SK-N-SH (cell line): Measurements from ENCODE around the gene ZC3H12C. TPM values are rescaled to one million over a fixed set of nuclear protein-coding genes. Genes with fewer than 3 reads are reported as not detected.

Experiments
- CTCF ChIA-PET: fragments of 300-600, 350-600 bp; formaldehyde crosslinking; extraction: SDS; loops from one replicate; lab custom pipeline; 2021; lab: Yijun Ruan, JAX
- POLR2A ChIA-PET: fragments of 350-600 bp; sonication (Branson Sonifier 250); formaldehyde crosslinking; extraction: SDS; loops from one replicate; lab custom pipeline; 2020; ENCODE audit warnings: antibody characterized with exemption, inconsistent platforms; lab: Yijun Ruan, JAX
- DNase-seq: peaks from one replicate; pipeline ENCODE4 v3.0.0; 2012
- H2AFZ ChIP-seq: fragments of 200-600 bp; sonication (generic); 2 replicates; pipeline ENCODE4 v1.8.1; 2016; ENCODE audit warnings: antibody characterized with exemption, mild to moderate bottlenecking, low read depth
- H3F3A ChIP-seq: fragments of 200-600 bp; sonication (generic); replicated peaks from 2 replicates; pipeline ENCODE3; 2016; ENCODE audit warnings: antibody characterized with exemption, mild to moderate bottlenecking; ENCODE audit not compliant: insufficient read depth
- H3K27ac ChIP-seq, 2 experiments: fragments of 200-500 bp in 1 of 2; fragments of 200-600 bp in 1 of 2; sonication (Bioruptor generic) in 1 of 2; sonication (generic), shearing (Covaris generic) in 1 of 2; 2 replicates each; pipeline versions ENCODE4 v1.5.1 to v1.6.1; 2014 to 2016; ENCODE audit warnings: low read depth in 2 of 2, inconsistent platforms in 1 of 2, low read length in 1 of 2, mild to moderate bottlenecking in 1 of 2, mixed read lengths in 1 of 2
- H3K27me3 ChIP-seq: fragments of 200-600 bp; sonication (generic), shearing (Covaris generic); 2 replicates; pipeline ENCODE4 v1.6.1; 2016; ENCODE audit warnings: mixed run types; ENCODE audit not compliant: insufficient read depth
- H3K36me3 ChIP-seq, 2 experiments: fragments of 200-500 bp in 1 of 2; fragments of 200-600 bp in 1 of 2; sonication (Bioruptor generic) in 1 of 2; sonication (generic) in 1 of 2; replicated peaks in 1 of 2; 2 replicates each; pipeline versions ENCODE3 to v1.5.1; 2014 to 2016; ENCODE audit warnings: low read length in 1 of 2, mild to moderate bottlenecking in 1 of 2; ENCODE audit not compliant: insufficient read depth in 2 of 2, control insufficient read depth in 1 of 2
- H3K4me1 ChIP-seq, 2 experiments: fragments of 200-500 bp in 1 of 2; fragments of 200-600 bp in 1 of 2; sonication (Bioruptor generic) in 1 of 2; sonication (generic), shearing (Covaris generic) in 1 of 2; 2 replicates each; pipeline versions ENCODE4 v1.5.1 to v1.6.1; 2014 to 2016; ENCODE audit warnings: low read depth in 1 of 2, low read length in 1 of 2, mixed run types in 1 of 2; ENCODE audit not compliant: insufficient read depth in 2 of 2, control insufficient read depth in 1 of 2
- H3K4me2 ChIP-seq: fragments of 200-600 bp; sonication (generic), shearing (Covaris generic); 2 replicates; pipeline ENCODE4 v1.6.1; 2017; ENCODE audit warnings: mixed run types
- H3K4me3 ChIP-seq, 2 experiments: fragments of 200-500 bp in 1 of 2; fragments of 200-600 bp in 1 of 2; sonication (Bioruptor generic) in 1 of 2; sonication (generic), shearing (Covaris generic) in 1 of 2; 2 replicates each; pipeline versions ENCODE4 v1.5.1 to v1.8.1; 2014 to 2016; ENCODE audit warnings: low read depth in 2 of 2, inconsistent platforms in 1 of 2, low read length in 1 of 2, mild to moderate bottlenecking in 1 of 2, mixed read lengths in 1 of 2, moderate library complexity in 1 of 2
- H3K79me2 ChIP-seq: fragments of 200-600 bp; sonication (generic); 2 replicates; pipeline ENCODE4 v1.8.1; 2017; ENCODE audit warnings: mild to moderate bottlenecking; ENCODE audit not compliant: insufficient read depth
- H3K9ac ChIP-seq: fragments of 200-600 bp; sonication (generic); 2 replicates; pipeline ENCODE4 v1.6.1; 2017; ENCODE audit warnings: mixed run types
- H3K9me2 ChIP-seq: fragments of 200-600 bp; sonication (generic); 2 replicates; pipeline ENCODE4 v1.6.1; 2017; ENCODE audit warnings: mixed run types
- H3K9me3 ChIP-seq: fragments of 200-600 bp; sonication (generic); 2 replicates; pipeline ENCODE4 v1.6.1; 2017; ENCODE audit warnings: mixed run types, mild to moderate bottlenecking, moderate library complexity
- H4K20me1 ChIP-seq: fragments of 200-600 bp; sonication (generic); 2 replicates; pipeline ENCODE4 v1.6.1; 2017; ENCODE audit warnings: mild to moderate bottlenecking, mixed run types; ENCODE audit not compliant: insufficient read depth
- CTCF ChIP-seq: fragments of 200-600 bp; sonication (generic); IDR thresholded peaks from 2 replicates; pipeline ENCODE4 v1.6.1; 2017; ENCODE audit warnings: antibody characterized with exemption, mild to moderate bottlenecking, moderate library complexity
- ELF1 ChIP-seq: IDR thresholded peaks from 2 replicates; pipeline ENCODE4 v1.4.0; 2012
- EP300 ChIP-seq, 2 experiments: IDR thresholded peaks; 2 replicates each; pipeline versions ENCODE4 v1.4.0 to v1.6.1; 2012; ENCODE audit warnings: borderline replicate concordance in 1 of 2, low read depth in 1 of 2, low read length in 1 of 2
- FOSL2 ChIP-seq: IDR thresholded peaks from 2 replicates; pipeline ENCODE4 v1.4.0; 2012; ENCODE audit warnings: low read depth, mild to moderate bottlenecking, moderate library complexity, borderline replicate concordance
- FOXM1 ChIP-seq: IDR thresholded peaks from 2 replicates; pipeline ENCODE4 v1.4.0; 2012; ENCODE audit warnings: low read depth, mild to moderate bottlenecking
- GABPA ChIP-seq: IDR thresholded peaks from 2 replicates; pipeline ENCODE4 v1.4.0; 2012; ENCODE audit warnings: low read depth, mild to moderate bottlenecking
- GATA2 ChIP-seq: sonication (generic); formaldehyde crosslinking; IDR thresholded peaks from 2 replicates; pipeline ENCODE4 v1.5.0; 2020; ENCODE audit warnings: mild to moderate bottlenecking, missing genetic modification reagents
- IRF3 ChIP-seq: fragments of 150-350 bp; IDR thresholded peaks from 2 replicates; pipeline ENCODE4 v1.6.1; 2016; ENCODE audit warnings: mild to moderate bottlenecking, low read depth, low read length
- MEF2A ChIP-seq: IDR thresholded peaks from 2 replicates; pipeline ENCODE4 v1.4.0; 2012; ENCODE audit warnings: low read depth, borderline replicate concordance
- NFIC ChIP-seq: IDR thresholded peaks from 2 replicates; pipeline ENCODE4 v1.4.0; 2012; ENCODE audit warnings: borderline replicate concordance
- NRF1 ChIP-seq: IDR thresholded peaks from 2 replicates; pipeline ENCODE4 v1.6.1; 2012; ENCODE audit warnings: low read depth, mild to moderate bottlenecking, low read length
- PBX3 ChIP-seq: IDR thresholded peaks from 2 replicates; pipeline ENCODE4; 2012
- REST ChIP-seq: IDR thresholded peaks from 2 replicates; pipeline ENCODE4 v1.6.1; 2012; ENCODE audit warnings: mild to moderate bottlenecking, low read depth, low read length, moderate library complexity
- SIN3A ChIP-seq: IDR thresholded peaks from 2 replicates; pipeline ENCODE4 v1.6.1; 2012; ENCODE audit warnings: low read depth, mild to moderate bottlenecking, low read length, moderate library complexity, borderline replicate concordance
- SMC3 ChIP-seq: IDR thresholded peaks from 2 replicates; pipeline ENCODE4 v1.6.1; 2012; ENCODE audit warnings: low read depth, low read length, improper control_type of control experiment
- TCF12 ChIP-seq: IDR thresholded peaks from 2 replicates; pipeline ENCODE4 v1.4.0; 2012
- TEAD4 ChIP-seq: IDR thresholded peaks from 2 replicates; pipeline ENCODE4 v1.4.0; 2012; ENCODE audit warnings: mild to moderate bottlenecking, borderline replicate concordance; ENCODE audit not compliant: insufficient read depth
- USF1 ChIP-seq: IDR thresholded peaks from 2 replicates; pipeline ENCODE4 v1.4.0; 2012; ENCODE audit warnings: low read depth, borderline replicate concordance
- ZBTB33 ChIP-seq: IDR thresholded peaks from 2 replicates; pipeline ENCODE4 v1.4.0; 2012; ENCODE audit warnings: low read depth, borderline replicate concordance
- WGBS: methylation state at CpG from one replicate; pipeline ENCODE4 v1.1.6; 2017; ENCODE audit warnings: low lambda C conversion rate; 5-methylcytosine and 5-hydroxymethylcytosine counted together
- polyA plus RNA-seq, 3 experiments: library from polyadenylated mRNA; depleted of rRNA; stranded (reverse); fragments of >200 nt; gene quantifications; 2 replicates each; pipeline ENCODE4 v1.2.3, GENCODE V29; 2012

Gene ZC3H12C
- polyA plus RNA-seq, 1 of the 3 experiments (the other 2 are of a cell fraction) = 2.8 TPM

- H3K9ac ChIP-seq = no peak overlapping the region
- no peak for DNase-seq
- no peaks in the 10 kb centered on the region for H3F3A ChIP-seq
- 92% methylated on average over 5 of the region's 5 CpGs for WGBS
- no peaks in the 10 kb centered on the region for H3K9me2 ChIP-seq
- no peak overlapping the region for H3K4me3 ChIP-seq
- no peak overlapping the region for H3K27ac ChIP-seq
- no peaks in the 10 kb centered on the region for H3K79me2 ChIP-seq
- H2AFZ ChIP-seq = no peak overlapping the region
- H3K4me1 ChIP-seq = no peaks in the 10 kb centered on the region; a peak in 1 of 4 replicates
- ChIA-PET POLR2A (no interaction called here), CTCF (no interaction called here)
- no peak overlapping the region for H3K4me2 ChIP-seq
- TF ChIP-seq EP300 (IDR thresholded peaks at IDR 0.05; ENCODE audit: borderline replicate concordance in 1 of 2, low read depth in 1 of 2, low read length in 1 of 2) (no peak), IRF3 (no peak), GATA2 (no peak), REST (no peak), USF1 (no peak), NFIC (no peak), TCF12 (no peak), FOSL2 (no peak), PBX3 (no peak), FOXM1 (no peak), SMC3 (no peak), NRF1 (no peak), TEAD4 (no peak), ELF1 (no peak), ZBTB33 (no peak), MEF2A (no peak), CTCF (no peak), GABPA (no peak), SIN3A (no peak)
- H4K20me1 ChIP-seq = no peaks in the 10 kb centered on the region
- H3K36me3 ChIP-seq = no peaks in the 10 kb centered on the region
- no peaks in the 10 kb centered on the region for H3K9me3 ChIP-seq
- no peaks in the 10 kb centered on the region for H3K27me3 ChIP-seq
Observed at GRCh38 chr11:110186456-110186855, 93.3 kb downstream of the ZC3H12C start.
